ENCODE measurements around the gene PROZ.

Gene PROZ

GRCh38 chr13:113162783-113163685 is 4.6 kb downstream of the PROZ start:
- TF ChIP-seq CTCF (IDR thresholded peaks at IDR 0.05; ENCODE audit: low read depth, low read length) = no peak
- no peak overlapping the region for H3K4me3 ChIP-seq (ENCODE audit: low read depth, low read length)

- TF ChIP-seq CTCF (IDR thresholded peaks at IDR 0.05; ENCODE audit: low read depth, low read length) = no peak
- H3K4me3 ChIP-seq (ENCODE audit: low read depth, low read length) = no peak overlapping the region
These were observed 6.0 kb downstream of the PROZ start for GRCh38 chr13:113164492-113164891.

- H3K4me3 ChIP-seq (ENCODE audit: low read depth, low read length) = no peak overlapping the region
- TF ChIP-seq CTCF (IDR thresholded peaks at IDR 0.05; ENCODE audit: low read depth, low read length) = no peak
These were observed 7.8 kb downstream of the PROZ start for GRCh38 chr13:113166266-113166665.

- no peak overlapping the region for H3K4me3 ChIP-seq (ENCODE audit: low read depth, low read length)
- no peak for TF ChIP-seq CTCF (IDR thresholded peaks at IDR 0.05; ENCODE audit: low read depth, low read length)
These were observed 8.2 kb downstream of the PROZ start for GRCh38 chr13:113166681-113167080.

- no peak overlapping the region for H3K4me3 ChIP-seq (ENCODE audit: low read depth, low read length)
- TF ChIP-seq CTCF (IDR thresholded peaks at IDR 0.05; ENCODE audit: low read depth, low read length) = no peak
These were observed 8.7 kb downstream of the PROZ start for GRCh38 chr13:113167155-113167554.

- no peak overlapping the region for H3K4me3 ChIP-seq (ENCODE audit: low read depth, low read length)
- no peak for TF ChIP-seq CTCF (IDR thresholded peaks at IDR 0.05; ENCODE audit: low read depth, low read length)
These were observed 9.1 kb downstream of the PROZ start for GRCh38 chr13:113167575-113167974.

GRCh38 chr13:113168211-113168610 is 9.8 kb downstream of the PROZ start:
- H3K4me3 ChIP-seq (ENCODE audit: low read depth, low read length) = no peak overlapping the region

More at GRCh38 chr13:113168211-113168610, 9.8 kb downstream of the PROZ start:
- no peak for TF ChIP-seq CTCF (IDR thresholded peaks at IDR 0.05; ENCODE audit: low read depth, low read length)

All from WI38 (cell line).